GM19035 (cell line): ENCODE measurements around the gene DNAH7.

Source experiments
- ATAC-seq: cut with Tn5 transposase; IDR thresholded peaks from one replicate; pipeline ENCODE4 v1.9.1; 2021; ENCODE audit not compliant: unreplicated experiment

Gene DNAH7

GRCh38 chr2:195815083-195815482 lies 253.6 kb downstream of the DNAH7 start:
- ATAC-seq, result no peak

GRCh38 chr2:195813421-195813820 lies 255.2 kb downstream of the DNAH7 start:
- ATAC-seq, result no peak

- no peak for ATAC-seq
Observed at GRCh38 chr2:195810340-195811098, 258.1 kb downstream of the DNAH7 start.

GRCh38 chr2:195808189-195808588 lies 260.4 kb downstream of the DNAH7 start:
- no peak for ATAC-seq

GRCh38 chr2:195805283-195805976 lies 263.2 kb downstream of the DNAH7 start:
- ATAC-seq, result no peak

GRCh38 chr2:195795879-195796278 lies 272.8 kb downstream of the DNAH7 start:
- ATAC-seq, result no peak

GRCh38 chr2:195793881-195794280 lies 274.8 kb downstream of the DNAH7 start:
- ATAC-seq, result no peak

- no peak for ATAC-seq
Observed at GRCh38 chr2:195782156-195782555, 286.5 kb downstream of the DNAH7 start.

GRCh38 chr2:195779491-195779890 lies 289.1 kb downstream of the DNAH7 start:
- no peak for ATAC-seq

- no peak for ATAC-seq
Observed at GRCh38 chr2:195769975-195770374, 298.7 kb downstream of the DNAH7 start.

GRCh38 chr2:195768431-195768830 lies 300.2 kb downstream of the DNAH7 start:
- ATAC-seq, result no peak

- no peak for ATAC-seq
Observed at GRCh38 chr2:195766691-195767090, 301.9 kb downstream of the DNAH7 start.

GRCh38 chr2:195763866-195764265 lies 304.8 kb downstream of the DNAH7 start:
- no peak for ATAC-seq

GRCh38 chr2:195759877-195760276 lies 308.8 kb downstream of the DNAH7 start:
- ATAC-seq, result no peak

GRCh38 chr2:195758846-195759245 lies 309.8 kb downstream of the DNAH7 start:
- no peak for ATAC-seq

GRCh38 chr2:195756218-195756942 lies 312.3 kb downstream of the DNAH7 start:
- ATAC-seq, result no peak

- no peak for ATAC-seq
Observed at GRCh38 chr2:195741191-195741590, 327.4 kb downstream of the DNAH7 start.

- ATAC-seq, result no peak
Observed at GRCh38 chr2:195737511-195738325, 330.9 kb downstream of the DNAH7 start.

GRCh38 chr2:195735347-195735746 lies 333.3 kb downstream of the DNAH7 start:
- ATAC-seq, result no peak

GRCh38 chr2:195734931-195735330 lies 333.7 kb downstream of the DNAH7 start:
- ATAC-seq, result no peak

GRCh38 chr2:195734395-195734794 lies 334.2 kb downstream of the DNAH7 start:
- no peak for ATAC-seq
